ENCODE results near the gene TARP.

Gene TARP

DNA sequence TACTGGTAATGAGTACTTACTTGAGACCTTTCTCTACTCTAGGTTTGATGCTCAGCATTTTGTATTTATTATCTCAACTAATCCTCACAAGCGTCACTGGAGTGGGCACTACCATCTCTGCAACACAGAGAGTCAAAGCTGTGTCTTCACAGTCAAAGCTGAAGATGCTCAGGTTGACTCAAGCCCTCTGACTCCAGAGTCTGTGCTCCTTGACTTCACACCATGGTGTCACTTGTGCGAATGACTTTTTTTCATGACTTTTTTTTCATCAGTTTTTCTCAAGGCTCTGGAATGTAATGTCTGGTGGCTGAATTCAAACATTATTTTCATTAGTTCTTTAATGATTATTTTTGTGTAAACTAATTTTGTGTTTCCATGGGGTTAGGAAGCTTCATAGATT is 30.4 kb upstream of the TARP start:
- Mint-ChIP-seq H3K9me3 (ENCODE audit: low read depth, unreplicated experiment) (no peaks in the 10 kb centered on the region), H3K27me3 (ENCODE audit: unreplicated experiment) (peaks cover 56% of the 10 kb centered on the region), H3K36me3 (ENCODE audit: insufficient read depth, unreplicated experiment) (no peaks in the 10 kb centered on the region), H3K27ac (ENCODE audit: unreplicated experiment) (no peak overlapping the region), H3K4me1 (ENCODE audit: low read depth, unreplicated experiment) (no peaks in the 10 kb centered on the region), H3K4me3 (ENCODE audit: low read depth, unreplicated experiment) (no peak overlapping the region)
- CTCF ChIA-PET, result interaction anchor here (0.5 kb wide), 1 partner anchor 28 kb away, joined by 3 read pairs; no protein-coding TSS in a partner anchor
- intact Hi-C loops (cut with micrococcal nuclease; ENCODE audit: unreplicated experiment), result no loop called here
- TF ChIP-seq, protein P1, sequence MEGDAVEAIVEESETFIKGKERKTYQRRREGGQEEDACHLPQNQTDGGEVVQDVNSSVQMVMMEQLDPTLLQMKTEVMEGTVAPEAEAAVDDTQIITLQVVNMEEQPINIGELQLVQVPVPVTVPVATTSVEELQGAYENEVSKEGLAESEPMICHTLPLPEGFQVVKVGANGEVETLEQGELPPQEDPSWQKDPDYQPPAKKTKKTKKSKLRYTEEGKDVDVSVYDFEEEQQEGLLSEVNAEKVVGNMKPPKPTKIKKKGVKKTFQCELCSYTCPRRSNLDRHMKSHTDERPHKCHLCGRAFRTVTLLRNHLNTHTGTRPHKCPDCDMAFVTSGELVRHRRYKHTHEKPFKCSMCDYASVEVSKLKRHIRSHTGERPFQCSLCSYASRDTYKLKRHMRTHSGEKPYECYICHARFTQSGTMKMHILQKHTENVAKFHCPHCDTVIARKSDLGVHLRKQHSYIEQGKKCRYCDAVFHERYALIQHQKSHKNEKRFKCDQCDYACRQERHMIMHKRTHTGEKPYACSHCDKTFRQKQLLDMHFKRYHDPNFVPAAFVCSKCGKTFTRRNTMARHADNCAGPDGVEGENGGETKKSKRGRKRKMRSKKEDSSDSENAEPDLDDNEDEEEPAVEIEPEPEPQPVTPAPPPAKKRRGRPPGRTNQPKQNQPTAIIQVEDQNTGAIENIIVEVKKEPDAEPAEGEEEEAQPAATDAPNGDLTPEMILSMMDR (IDR thresholded peaks at IDR 0.05; ENCODE audit: unreplicated experiment), result no peak
- no peak for DNase-seq
- BruUV-seq (replicated peaks), result no TSS peak

DNA sequence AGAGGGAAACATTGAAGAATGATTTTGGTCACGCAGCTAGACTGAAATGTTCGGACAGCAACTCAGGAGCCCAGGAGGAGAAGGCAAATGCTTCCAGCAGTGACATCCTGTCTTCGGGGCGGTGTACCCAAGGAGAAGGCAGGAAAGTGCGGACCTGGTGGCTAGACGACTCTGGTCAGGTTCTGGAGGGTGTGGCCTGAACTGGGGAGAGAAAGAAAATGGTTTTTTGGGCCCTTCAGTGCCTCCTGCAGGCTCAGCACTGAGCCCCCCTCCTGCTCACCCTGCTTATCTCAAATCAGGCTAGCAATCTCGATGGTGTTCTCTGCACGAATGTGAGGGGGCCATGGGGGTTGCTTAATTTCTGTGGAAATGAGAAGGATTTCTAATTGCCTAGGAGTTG is 26.7 kb upstream of the TARP start:
- Mint-ChIP-seq H3K4me1 (ENCODE audit: low read depth, unreplicated experiment) (no peaks in the 10 kb centered on the region), H3K27me3 (ENCODE audit: unreplicated experiment) (peaks cover 50% of the 10 kb centered on the region), H3K36me3 (ENCODE audit: insufficient read depth, unreplicated experiment) (no peaks in the 10 kb centered on the region), H3K4me3 (ENCODE audit: low read depth, unreplicated experiment) (no peak overlapping the region), H3K9me3 (ENCODE audit: low read depth, unreplicated experiment) (no peaks in the 10 kb centered on the region), H3K27ac (ENCODE audit: unreplicated experiment) (no peak overlapping the region)
- intact Hi-C loops (cut with micrococcal nuclease; ENCODE audit: unreplicated experiment), result no loop called here
- TF ChIP-seq, protein P1 (IDR thresholded peaks at IDR 0.05; ENCODE audit: unreplicated experiment), result no peak
- no peak for DNase-seq
- BruUV-seq (replicated peaks), result no TSS peak
- CTCF ChIA-PET, result no interaction called here

DNA sequence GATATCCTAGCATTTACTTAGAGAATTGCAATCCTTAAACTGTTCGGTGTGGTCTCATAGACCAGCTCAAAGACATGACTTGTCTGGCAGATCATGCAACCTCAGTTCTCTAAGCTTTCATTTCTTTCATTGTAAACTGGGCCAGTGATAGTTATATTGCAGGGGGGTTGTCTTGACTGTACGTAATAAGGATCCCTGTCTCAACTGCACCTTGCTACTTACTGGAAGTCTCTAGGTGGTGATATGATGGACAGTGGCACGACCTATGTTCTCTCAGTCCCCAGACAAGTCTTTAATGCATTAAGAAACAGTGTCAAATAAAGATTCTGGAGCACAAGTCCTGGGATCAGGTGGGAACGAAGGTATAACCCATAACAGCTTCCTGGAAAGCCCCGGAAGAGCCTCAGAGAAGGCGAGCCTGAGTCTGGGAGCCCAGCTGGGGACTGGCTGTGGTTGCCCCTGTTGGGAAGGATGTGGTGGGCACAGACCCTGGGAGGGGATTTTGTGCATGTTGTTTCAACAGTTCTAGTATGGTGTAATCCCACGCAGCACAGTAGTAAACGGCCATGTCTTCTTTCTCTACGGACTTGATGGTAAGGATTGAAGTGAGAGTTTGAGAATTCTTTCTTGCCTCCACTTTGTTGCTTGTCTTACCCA is 26.0 kb upstream of the TARP start:
- no peak overlapping the region for H3K27ac Mint-ChIP-seq (ENCODE audit: unreplicated experiment)
- BruUV-seq (replicated peaks), result no TSS peak
- TF ChIP-seq, protein P1 (IDR thresholded peaks at IDR 0.05; ENCODE audit: unreplicated experiment), result no peak
- CTCF ChIA-PET, result no interaction called here
- H3K4me1 Mint-ChIP-seq (ENCODE audit: low read depth, unreplicated experiment), result no peaks in the 10 kb centered on the region
- no peaks in the 10 kb centered on the region for H3K36me3 Mint-ChIP-seq (ENCODE audit: insufficient read depth, unreplicated experiment)
- peaks cover 42% of the 10 kb centered on the region for H3K27me3 Mint-ChIP-seq (ENCODE audit: unreplicated experiment)
- H3K9me3 Mint-ChIP-seq (ENCODE audit: low read depth, unreplicated experiment), result no peaks in the 10 kb centered on the region
- DNase-seq, result no peak
- H3K4me3 Mint-ChIP-seq (ENCODE audit: low read depth, unreplicated experiment), result no peak overlapping the region
- intact Hi-C loops (cut with micrococcal nuclease; ENCODE audit: unreplicated experiment), result no loop called here

DNA sequence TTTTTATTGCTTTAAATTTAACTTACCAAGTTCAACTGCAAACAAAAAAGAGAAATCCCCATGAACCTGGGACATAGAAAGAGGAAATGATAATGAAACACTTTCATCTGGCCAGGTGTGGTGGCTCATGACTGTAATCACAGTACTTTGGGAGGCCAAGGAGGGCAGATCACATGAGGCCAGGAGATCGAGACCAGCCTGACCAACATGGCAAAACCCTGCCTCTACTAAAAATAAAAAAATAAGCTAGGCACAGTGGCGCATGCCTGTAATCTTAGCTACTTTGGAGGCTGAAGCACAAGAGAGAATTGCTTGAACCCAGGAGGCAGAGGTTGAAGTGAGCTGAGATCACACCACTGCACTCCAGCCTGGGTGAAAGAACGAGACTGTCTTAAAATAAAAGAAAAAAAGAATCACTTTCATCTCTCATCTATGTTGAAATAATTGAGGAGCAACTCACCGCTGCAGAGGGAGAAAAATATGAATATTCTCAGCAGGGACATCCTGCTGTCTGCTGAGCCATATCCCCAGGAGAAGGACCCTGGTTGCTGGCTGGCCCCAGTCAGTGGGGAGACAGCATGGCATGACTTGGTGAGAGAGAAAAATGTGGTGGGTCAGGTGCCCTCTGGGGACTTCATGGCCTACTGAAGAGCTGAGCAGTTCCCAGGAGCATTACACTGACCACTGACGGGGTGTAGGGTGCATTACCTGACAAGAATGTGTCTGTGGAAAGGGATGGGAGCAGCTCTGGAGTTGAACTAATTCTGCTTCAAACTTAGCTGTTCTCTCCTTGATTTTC is 22.8 kb upstream of the TARP start:
- intact Hi-C loops (cut with micrococcal nuclease; ENCODE audit: unreplicated experiment), result no loop called here
- Mint-ChIP-seq H3K27ac (ENCODE audit: unreplicated experiment) (no peak overlapping the region), H3K36me3 (ENCODE audit: insufficient read depth, unreplicated experiment) (no peaks in the 10 kb centered on the region), H3K27me3 (ENCODE audit: unreplicated experiment) (peaks cover 41% of the 10 kb centered on the region), H3K4me1 (ENCODE audit: low read depth, unreplicated experiment) (no peaks in the 10 kb centered on the region), H3K4me3 (ENCODE audit: low read depth, unreplicated experiment) (no peak overlapping the region), H3K9me3 (ENCODE audit: low read depth, unreplicated experiment) (peaks cover 2% of the 10 kb centered on the region)
- TF ChIP-seq, protein P1 (IDR thresholded peaks at IDR 0.05; ENCODE audit: unreplicated experiment), result no peak
- no peak for DNase-seq
- CTCF ChIA-PET, result no interaction called here
- BruUV-seq (replicated peaks), result no TSS peak

Measured in Calu3 (cell line).